Calu3 (cell line): ENCODE measurements around the gene SLC44A5. TPM values are rescaled to one million over a fixed set of nuclear protein-coding genes. Genes with fewer than 3 reads are reported as not detected.
"Not testable (repeated sequence)": the region's sequence is repeated elsewhere in the genome, so short reads cannot be mapped to it uniquely, and the experiment has no call there.

Source experiments
- BruUV-seq: library from RNA; stranded (reverse); fragments of 400-500 nt; replicated peaks from 2 replicates; lab custom pipeline; 2021; lab: Mats Ljungman, UMichigan
- CTCF ChIA-PET: fragments of 300-600 bp; sonication (Branson Sonifier 250); formaldehyde crosslinking; loops from one replicate; lab custom pipeline; 2022; ENCODE audit warnings: antibody characterized with exemption; lab: Charles Lee
- DNase-seq: peaks from one replicate; pipeline ENCODE4 v3.0.0; 2022
- H3K27ac Mint-ChIP-seq: one replicate; pipeline ENCODE4 v1.8.0; 2022; ENCODE audit warnings: mixed read lengths; ENCODE audit not compliant: unreplicated experiment
- H3K27me3 Mint-ChIP-seq: one replicate; pipeline ENCODE4 v1.8.0; 2022; ENCODE audit warnings: mixed read lengths; ENCODE audit not compliant: unreplicated experiment
- H3K36me3 Mint-ChIP-seq: one replicate; pipeline ENCODE4 v1.8.0; 2022; ENCODE audit warnings: mild to moderate bottlenecking, moderate library complexity, mixed read lengths; ENCODE audit not compliant: insufficient read depth, unreplicated experiment
- H3K4me1 Mint-ChIP-seq: one replicate; pipeline ENCODE4 v1.8.0; 2022; ENCODE audit warnings: mild to moderate bottlenecking, low read depth, mixed read lengths; ENCODE audit not compliant: unreplicated experiment
- H3K4me3 Mint-ChIP-seq: one replicate; pipeline ENCODE4 v1.8.0; 2022; ENCODE audit warnings: mild to moderate bottlenecking, low read depth, moderate library complexity, mixed read lengths; ENCODE audit not compliant: unreplicated experiment
- H3K9me3 Mint-ChIP-seq: one replicate; pipeline ENCODE4 v1.8.0; 2022; ENCODE audit warnings: low read depth, mixed read lengths; ENCODE audit not compliant: unreplicated experiment
- intact Hi-C: fragments of 100-400 bp; cut with micrococcal nuclease; formaldehyde crosslinking; loops from one replicate; pipeline ENCODE4 v1.10.0; 2022; ENCODE audit not compliant: unreplicated experiment
- total RNA-seq: library from RNA; stranded (reverse); gene quantifications from 2 replicates; pipeline ENCODE4 v1.2.3, GENCODE V29; 2022
- TF ChIP-seq, protein P1 (sequence below): fragments of 200-600 bp; IDR thresholded peaks from one replicate; pipeline ENCODE4 v1.8.0; 2022; ENCODE audit warnings: antibody characterized with exemption; ENCODE audit not compliant: unreplicated experiment

SLC44A5 gene
- total RNA-seq, 1 experiment from 2014 or later = 5.8 TPM

GRCh38 chr1:75396745-75397144, 214.2 kb downstream of the SLC44A5 start:
- no peaks in the 10 kb centered on the region for H3K4me1 Mint-ChIP-seq
- H3K36me3 Mint-ChIP-seq = no peaks in the 10 kb centered on the region
- TF ChIP-seq, protein P1, sequence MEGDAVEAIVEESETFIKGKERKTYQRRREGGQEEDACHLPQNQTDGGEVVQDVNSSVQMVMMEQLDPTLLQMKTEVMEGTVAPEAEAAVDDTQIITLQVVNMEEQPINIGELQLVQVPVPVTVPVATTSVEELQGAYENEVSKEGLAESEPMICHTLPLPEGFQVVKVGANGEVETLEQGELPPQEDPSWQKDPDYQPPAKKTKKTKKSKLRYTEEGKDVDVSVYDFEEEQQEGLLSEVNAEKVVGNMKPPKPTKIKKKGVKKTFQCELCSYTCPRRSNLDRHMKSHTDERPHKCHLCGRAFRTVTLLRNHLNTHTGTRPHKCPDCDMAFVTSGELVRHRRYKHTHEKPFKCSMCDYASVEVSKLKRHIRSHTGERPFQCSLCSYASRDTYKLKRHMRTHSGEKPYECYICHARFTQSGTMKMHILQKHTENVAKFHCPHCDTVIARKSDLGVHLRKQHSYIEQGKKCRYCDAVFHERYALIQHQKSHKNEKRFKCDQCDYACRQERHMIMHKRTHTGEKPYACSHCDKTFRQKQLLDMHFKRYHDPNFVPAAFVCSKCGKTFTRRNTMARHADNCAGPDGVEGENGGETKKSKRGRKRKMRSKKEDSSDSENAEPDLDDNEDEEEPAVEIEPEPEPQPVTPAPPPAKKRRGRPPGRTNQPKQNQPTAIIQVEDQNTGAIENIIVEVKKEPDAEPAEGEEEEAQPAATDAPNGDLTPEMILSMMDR = no peak
- DNase-seq = no peak
- no peak overlapping the region for H3K4me3 Mint-ChIP-seq
- no peak overlapping the region for H3K27ac Mint-ChIP-seq
- CTCF ChIA-PET = no interaction called here
- BruUV-seq = no TSS peak
- peaks cover 6% of the 10 kb centered on the region for H3K9me3 Mint-ChIP-seq
- no peaks in the 10 kb centered on the region for H3K27me3 Mint-ChIP-seq
- intact Hi-C loops = no loop called here

DNA sequence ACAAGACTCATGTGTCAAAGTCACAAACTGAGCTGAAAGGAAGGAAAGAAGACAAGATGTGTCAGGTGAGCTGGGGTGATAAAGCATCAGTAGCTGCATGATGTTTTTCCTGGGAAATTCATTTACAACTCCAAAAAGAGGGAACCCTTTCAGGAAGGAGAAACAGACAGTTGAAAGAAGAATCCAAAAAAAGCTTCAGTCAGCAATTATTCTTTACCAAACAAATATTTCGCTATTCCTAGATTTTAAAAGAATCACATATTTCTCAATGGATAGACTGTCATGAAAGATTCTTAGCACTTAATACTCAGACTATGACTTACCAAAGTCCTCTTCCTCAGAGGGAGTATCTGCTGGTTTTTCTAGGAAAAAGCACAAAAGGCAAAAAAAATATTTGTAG, 214.7 kb downstream of the SLC44A5 start:
- no peaks in the 10 kb centered on the region for H3K4me1 Mint-ChIP-seq
- DNase-seq = no peak
- H3K4me3 Mint-ChIP-seq = no peak overlapping the region
- TF ChIP-seq, protein P1 = no peak
- H3K9me3 Mint-ChIP-seq = peaks cover 6% of the 10 kb centered on the region
- H3K36me3 Mint-ChIP-seq = no peaks in the 10 kb centered on the region
- BruUV-seq = no TSS peak
- no peak overlapping the region for H3K27ac Mint-ChIP-seq
- intact Hi-C loops = no loop called here
- H3K27me3 Mint-ChIP-seq = no peaks in the 10 kb centered on the region
- CTCF ChIA-PET = no interaction called here

DNA sequence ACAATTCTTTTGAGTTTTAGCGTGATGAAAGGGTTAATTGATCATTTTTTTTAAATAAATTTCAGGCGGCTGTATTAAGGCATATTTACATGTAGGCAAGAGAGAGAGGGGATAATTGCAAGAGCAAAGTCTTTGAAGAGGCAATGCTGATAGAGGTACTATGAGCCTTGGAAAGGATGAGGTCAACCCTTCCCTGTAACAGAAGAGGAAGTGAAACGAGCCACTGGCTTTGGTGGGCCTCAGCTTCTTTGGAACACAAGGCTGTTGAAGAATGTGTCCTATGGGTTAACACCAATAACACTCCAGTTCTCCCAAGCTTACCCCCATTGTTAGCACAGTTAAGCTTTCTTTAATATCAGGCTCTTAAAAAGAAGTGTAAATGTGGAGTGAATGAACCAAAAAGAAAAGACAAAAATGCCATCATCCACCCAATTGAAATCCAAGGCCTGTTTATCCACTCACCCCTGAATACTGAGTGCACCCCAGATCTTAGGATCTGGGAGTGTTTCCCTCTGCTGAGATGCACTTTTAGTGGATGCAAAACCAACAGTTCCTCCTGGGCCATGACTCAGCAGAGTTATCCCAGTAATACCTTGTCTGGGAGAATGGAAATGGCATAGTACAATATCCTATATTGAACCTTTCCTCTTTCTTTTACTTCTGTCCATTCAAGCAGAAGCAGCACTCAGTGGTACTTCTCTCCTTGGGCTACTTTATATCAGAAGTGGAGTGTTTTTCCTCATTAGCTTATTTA, 216.4 kb downstream of the SLC44A5 start:
- peaks cover 15% of the 10 kb centered on the region for H3K9me3 Mint-ChIP-seq
- DNase-seq = no peak
- intact Hi-C loops = no loop called here
- H3K36me3 Mint-ChIP-seq = no peaks in the 10 kb centered on the region
- H3K27me3 Mint-ChIP-seq = no peaks in the 10 kb centered on the region
- no peak overlapping the region for H3K4me3 Mint-ChIP-seq
- no peak overlapping the region for H3K27ac Mint-ChIP-seq
- H3K4me1 Mint-ChIP-seq = no peaks in the 10 kb centered on the region
- BruUV-seq = no TSS peak
- CTCF ChIA-PET = no interaction called here
- TF ChIP-seq, protein P1 = no peak

GRCh38 chr1:75392278-75392677, 218.6 kb downstream of the SLC44A5 start:
- no peak overlapping the region for H3K27ac Mint-ChIP-seq
- H3K27me3 Mint-ChIP-seq = no peaks in the 10 kb centered on the region
- no peaks in the 10 kb centered on the region for H3K4me1 Mint-ChIP-seq
- no peak for DNase-seq
- intact Hi-C loops = no loop called here
- H3K36me3 Mint-ChIP-seq = no peaks in the 10 kb centered on the region
- H3K4me3 Mint-ChIP-seq = no peak overlapping the region
- CTCF ChIA-PET = no interaction called here
- peaks cover 21% of the 10 kb centered on the region for H3K9me3 Mint-ChIP-seq
- BruUV-seq = no TSS peak
- TF ChIP-seq, protein P1 = no peak

DNA sequence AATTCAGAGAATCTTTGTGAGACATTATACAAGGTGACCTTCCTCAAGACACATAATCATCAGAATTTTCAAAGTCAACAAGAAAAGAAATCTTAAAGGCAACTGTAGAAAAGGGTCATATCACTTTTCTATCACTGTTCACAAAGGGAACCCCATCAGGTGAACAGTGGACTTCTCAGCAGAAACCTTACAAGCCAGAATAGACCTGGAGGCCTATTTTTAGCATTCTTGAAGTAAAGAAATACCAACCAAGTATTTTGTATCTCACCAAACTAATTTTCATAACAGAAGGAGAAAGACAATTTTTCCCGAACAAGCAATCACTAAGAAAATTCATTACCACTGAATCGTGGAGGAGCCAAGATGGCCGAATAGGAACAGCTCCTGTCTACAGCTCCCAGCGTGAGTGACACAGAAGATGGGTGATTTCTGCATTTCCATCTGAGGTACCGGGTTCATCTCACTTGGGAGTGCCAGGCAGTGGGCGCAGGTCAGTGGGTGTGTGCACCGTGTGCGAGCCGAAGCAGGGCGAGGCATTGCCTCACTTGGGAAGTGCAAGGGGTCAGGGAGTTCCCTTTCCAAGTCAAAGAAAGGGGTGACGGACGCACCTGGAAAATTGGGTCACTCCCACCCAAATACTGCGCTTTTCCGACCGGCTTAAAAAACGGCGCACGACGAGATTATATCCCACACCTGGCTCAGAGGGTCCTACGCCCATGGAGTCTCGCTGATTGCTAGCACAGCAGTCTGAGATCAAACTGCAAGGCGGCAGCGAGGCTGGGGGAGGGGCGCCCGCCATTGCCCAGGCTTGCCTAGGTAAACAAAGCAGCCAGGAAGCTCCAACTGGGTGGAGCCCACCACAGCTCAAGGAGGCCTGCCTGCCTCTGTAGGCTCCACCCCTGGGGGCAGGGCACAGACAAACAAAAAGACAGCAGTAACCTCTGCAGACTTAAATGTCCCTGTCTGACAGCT, 235.2 kb downstream of the SLC44A5 start:
- BruUV-seq = TSS peak; percentile 57
- Mint-ChIP-seq H3K36me3 (peaks cover 11% of the 10 kb centered on the region), H3K4me3 (peak overlapping the region; percentile 89), H3K4me1 (peaks cover 22% of the 10 kb centered on the region), H3K27ac (peak overlapping the region; percentile 88)
- intact Hi-C loops, H3K27me3 Mint-ChIP-seq, H3K9me3 Mint-ChIP-seq: not testable (repeated sequence)
- DNase-seq = peak; percentile 19
- CTCF ChIA-PET = interaction anchor here (1.2 kb wide), 1 partner anchor 110 kb away, joined by 3 read pairs; no protein-coding TSS in a partner anchor
